Adipocyte (in vitro differentiated cells): Measurements from ENCODE around the gene PPP4R4.

Experiments used
- DNase-seq: peaks from one replicate; pipeline ENCODE4 v3.0.0-alpha.2; 2015; ENCODE audit warnings: low read depth
- H3K27me3 ChIP-seq: replicated peaks from 2 replicates; pipeline ENCODE4 v1.7.0; 2013; ENCODE audit warnings: mild to moderate bottlenecking, low read length, moderate library complexity; ENCODE audit not compliant: control insufficient read depth, insufficient read depth
- H3K36me3 ChIP-seq: 2 replicates; pipeline ENCODE4 v1.7.0; 2013; ENCODE audit warnings: low read length, mild to moderate bottlenecking, moderate library complexity; ENCODE audit not compliant: control insufficient read depth, insufficient read depth, severe bottlenecking
- H3K4me1 ChIP-seq: 2 replicates; pipeline ENCODE4 v1.7.0; 2013; ENCODE audit warnings: mild to moderate bottlenecking, low read length, moderate library complexity; ENCODE audit not compliant: control insufficient read depth, insufficient read depth
- H3K4me3 ChIP-seq: 2 replicates; pipeline ENCODE4 v1.7.0; 2013; ENCODE audit warnings: mild to moderate bottlenecking, low read length, moderate library complexity
- H3K9ac ChIP-seq: 2 replicates; pipeline ENCODE4 v1.7.0; 2013; ENCODE audit warnings: mild to moderate bottlenecking, low read length, moderate library complexity
- H3K9me3 ChIP-seq: 2 replicates; pipeline ENCODE4 v1.7.0; 2013; ENCODE audit warnings: mild to moderate bottlenecking, low read length, moderate library complexity; ENCODE audit not compliant: control insufficient read depth

PPP4R4 gene

DNA sequence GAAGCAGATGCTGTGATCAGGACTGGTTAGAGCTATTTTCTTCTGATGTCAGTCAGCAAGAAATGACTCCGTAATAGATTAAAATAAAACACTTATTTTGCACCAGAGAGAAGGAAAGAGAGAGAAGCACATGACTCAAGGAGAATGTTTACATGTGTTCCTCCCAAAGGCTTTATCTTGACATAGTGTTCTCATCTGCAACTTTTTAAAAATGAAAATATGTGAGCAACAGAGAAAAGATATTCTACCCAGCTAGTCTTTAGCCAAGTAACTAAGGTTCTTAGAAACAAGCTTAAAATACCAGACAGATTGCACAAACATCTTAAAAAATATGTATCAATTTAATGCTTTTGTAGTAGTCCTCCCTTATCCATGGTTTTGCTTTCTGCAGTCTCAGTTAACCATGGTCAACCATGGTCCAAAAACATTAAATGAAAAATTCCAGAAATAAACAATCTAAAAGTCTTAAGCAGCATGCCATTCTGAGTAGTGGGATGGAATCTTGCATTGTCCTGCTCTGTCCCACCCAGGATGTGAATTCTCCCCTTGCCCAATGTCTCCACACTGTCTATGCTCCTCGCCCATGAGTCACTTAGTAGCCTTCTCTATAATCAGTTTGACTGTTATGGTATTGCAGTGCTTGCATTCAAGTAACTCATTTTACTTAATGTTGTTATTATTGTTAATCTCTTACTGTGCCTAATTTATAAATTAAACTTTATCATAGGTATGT, 109.0 kb downstream of the PPP4R4 start:
- Histone ChIP-seq H3K9ac (peak overlapping the region; percentile 6), H3K9me3 (no peaks in the 10 kb centered on the region), H3K4me3 (peak overlapping the region; percentile 31), H3K27me3 (no peaks in the 10 kb centered on the region), H3K36me3 (no peaks in the 10 kb centered on the region), H3K4me1 (peaks cover 37% of the 10 kb centered on the region)
- DNase-seq, result peak; percentile 76

- H3K9ac ChIP-seq, result no peak overlapping the region
- no peak overlapping the region for H3K4me3 ChIP-seq
- H3K36me3 ChIP-seq, result no peaks in the 10 kb centered on the region
- peak; percentile 51 for DNase-seq
- H3K9me3 ChIP-seq, result no peaks in the 10 kb centered on the region
- H3K27me3 ChIP-seq, result no peaks in the 10 kb centered on the region
- peaks cover 37% of the 10 kb centered on the region for H3K4me1 ChIP-seq
Measured at GRCh38 chr14:94284221-94284620, 110.1 kb downstream of the PPP4R4 start.

DNA sequence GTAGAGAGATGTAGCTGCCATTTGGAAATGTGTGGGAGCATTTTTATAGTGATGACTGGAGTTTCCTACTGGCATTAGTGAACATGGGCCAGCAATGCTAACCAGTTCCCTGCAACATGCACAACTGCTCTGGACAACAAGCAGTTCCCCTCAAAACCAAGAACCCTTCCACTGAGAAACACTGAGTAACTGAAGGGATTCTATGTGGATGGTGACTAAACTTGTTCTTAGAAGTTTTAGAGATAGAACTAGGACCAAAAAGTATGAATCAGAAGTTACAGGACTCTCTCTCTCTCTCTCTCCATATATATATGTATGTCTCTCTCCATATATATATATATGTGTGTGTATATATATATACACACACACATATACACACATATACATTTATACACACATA, 111.0 kb downstream of the PPP4R4 start:
- no peak for DNase-seq
- no peaks in the 10 kb centered on the region for H3K36me3 ChIP-seq
- H3K9ac ChIP-seq, result no peak overlapping the region
- H3K27me3 ChIP-seq, result no peaks in the 10 kb centered on the region
- peaks cover 37% of the 10 kb centered on the region for H3K4me1 ChIP-seq
- no peaks in the 10 kb centered on the region for H3K9me3 ChIP-seq
- no peak overlapping the region for H3K4me3 ChIP-seq

DNA sequence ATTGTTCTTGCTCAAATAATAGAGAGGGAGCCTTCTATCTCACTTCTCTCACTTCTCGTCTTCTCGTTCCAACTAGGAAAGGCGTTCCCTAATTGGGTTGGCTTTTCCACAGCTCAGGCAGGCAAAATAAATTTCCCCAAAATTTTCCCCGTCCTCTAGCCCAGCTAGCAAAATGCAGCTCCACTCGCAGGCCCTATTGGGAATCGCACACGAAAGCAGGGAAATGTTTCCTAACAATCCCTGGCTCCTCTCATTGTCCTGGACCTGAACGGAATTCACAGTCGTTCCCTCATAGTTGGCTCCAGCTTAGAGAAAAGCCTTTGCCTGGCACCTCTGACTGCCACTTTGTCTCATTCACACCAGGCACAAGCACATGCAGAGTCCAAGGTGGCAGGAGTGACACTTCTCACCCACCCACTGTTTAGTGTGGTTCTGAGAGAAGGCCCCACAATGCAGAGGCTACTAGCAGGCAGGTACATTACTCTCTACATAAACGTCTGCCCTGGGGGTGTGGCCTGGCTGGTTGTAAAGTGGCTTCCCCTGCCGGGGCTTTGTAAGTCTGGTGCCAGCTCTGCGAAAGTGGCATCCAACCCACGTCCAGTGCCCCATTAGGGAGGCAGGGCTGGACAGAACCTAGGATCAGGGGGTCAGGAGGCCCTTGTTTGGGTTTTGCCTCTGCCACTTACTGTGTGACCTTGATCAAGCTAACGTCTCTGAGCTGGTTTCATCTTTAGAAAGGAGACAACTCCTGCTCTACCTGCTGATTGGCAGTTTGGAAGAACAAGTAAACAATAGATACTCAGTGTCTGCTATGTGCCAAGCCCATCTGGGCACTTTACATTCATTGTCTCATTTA, 114.7 kb downstream of the PPP4R4 start:
- no peak for DNase-seq
- peaks cover 8% of the 10 kb centered on the region for H3K27me3 ChIP-seq
- H3K9me3 ChIP-seq, result no peaks in the 10 kb centered on the region
- no peaks in the 10 kb centered on the region for H3K36me3 ChIP-seq
- no peak overlapping the region for H3K4me3 ChIP-seq
- peaks cover 20% of the 10 kb centered on the region for H3K4me1 ChIP-seq
- H3K9ac ChIP-seq, result no peak overlapping the region

DNA sequence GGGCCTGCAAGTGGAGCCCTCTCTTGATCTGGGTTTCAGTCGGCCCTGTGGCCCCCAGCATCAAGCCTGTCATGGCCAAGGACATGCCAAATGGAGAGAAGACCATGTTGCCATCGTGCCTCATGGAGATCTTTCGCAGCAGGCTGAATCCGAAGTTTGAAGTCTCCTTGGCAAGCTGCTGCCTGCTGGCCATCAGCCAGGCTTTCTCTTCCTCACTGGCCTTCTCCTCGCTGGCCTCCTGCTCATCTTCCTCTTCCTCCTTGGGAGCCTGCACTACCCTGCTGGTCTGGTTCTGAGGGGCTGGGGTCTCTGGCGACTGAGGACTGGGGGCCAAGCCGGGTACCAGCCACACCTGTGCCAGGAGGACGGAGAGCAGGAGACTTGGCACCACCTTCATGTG, 116.1 kb downstream of the PPP4R4 start:
- no peak overlapping the region for H3K4me3 ChIP-seq
- H3K9ac ChIP-seq, result no peak overlapping the region
- H3K9me3 ChIP-seq, result no peaks in the 10 kb centered on the region
- DNase-seq, result no peak
- H3K4me1 ChIP-seq, result peaks cover 11% of the 10 kb centered on the region
- H3K27me3 ChIP-seq, result peaks cover 8% of the 10 kb centered on the region
- H3K36me3 ChIP-seq, result no peaks in the 10 kb centered on the region

DNA sequence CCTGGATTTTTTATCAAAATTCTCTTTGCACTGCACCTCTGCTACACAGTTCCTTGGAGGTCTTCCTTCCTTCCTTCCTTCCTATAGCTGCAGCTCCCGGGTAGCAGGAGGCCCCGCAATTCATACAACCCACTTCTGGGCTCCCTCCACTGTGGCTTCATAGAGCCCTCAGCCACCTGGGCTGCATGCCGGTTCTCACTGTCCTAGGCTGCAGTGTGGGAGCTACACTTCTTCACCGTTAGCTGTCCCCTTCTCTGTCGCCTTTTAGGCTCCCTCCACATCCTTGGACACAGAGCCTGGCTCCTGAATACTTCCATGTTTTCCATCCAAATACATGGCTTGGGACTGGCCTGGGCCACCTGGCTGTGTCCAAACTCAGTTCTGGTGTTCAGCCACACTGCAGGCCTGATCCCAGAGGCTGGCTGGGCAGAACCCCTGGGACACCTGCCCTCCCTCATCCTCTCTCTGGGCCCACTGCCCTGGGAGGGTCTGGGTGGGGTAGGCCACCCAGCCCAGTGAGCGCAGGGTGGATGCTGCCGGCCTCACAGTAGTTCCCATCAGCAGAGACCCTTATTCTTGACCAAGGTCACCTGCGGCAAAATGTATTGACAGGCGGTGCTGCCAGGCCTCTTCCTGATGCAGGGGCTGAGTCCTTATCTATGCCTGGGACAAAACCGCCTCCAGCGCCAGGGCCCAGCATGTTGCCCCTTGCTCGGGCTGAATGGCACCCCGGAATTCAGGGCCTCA, 117.2 kb downstream of the PPP4R4 start:
- DNase-seq, result no peak
- peaks cover 8% of the 10 kb centered on the region for H3K27me3 ChIP-seq
- H3K4me3 ChIP-seq, result no peak overlapping the region
- no peaks in the 10 kb centered on the region for H3K36me3 ChIP-seq
- H3K9ac ChIP-seq, result no peak overlapping the region
- peaks cover 13% of the 10 kb centered on the region for H3K4me1 ChIP-seq
- H3K9me3 ChIP-seq, result no peaks in the 10 kb centered on the region

DNA sequence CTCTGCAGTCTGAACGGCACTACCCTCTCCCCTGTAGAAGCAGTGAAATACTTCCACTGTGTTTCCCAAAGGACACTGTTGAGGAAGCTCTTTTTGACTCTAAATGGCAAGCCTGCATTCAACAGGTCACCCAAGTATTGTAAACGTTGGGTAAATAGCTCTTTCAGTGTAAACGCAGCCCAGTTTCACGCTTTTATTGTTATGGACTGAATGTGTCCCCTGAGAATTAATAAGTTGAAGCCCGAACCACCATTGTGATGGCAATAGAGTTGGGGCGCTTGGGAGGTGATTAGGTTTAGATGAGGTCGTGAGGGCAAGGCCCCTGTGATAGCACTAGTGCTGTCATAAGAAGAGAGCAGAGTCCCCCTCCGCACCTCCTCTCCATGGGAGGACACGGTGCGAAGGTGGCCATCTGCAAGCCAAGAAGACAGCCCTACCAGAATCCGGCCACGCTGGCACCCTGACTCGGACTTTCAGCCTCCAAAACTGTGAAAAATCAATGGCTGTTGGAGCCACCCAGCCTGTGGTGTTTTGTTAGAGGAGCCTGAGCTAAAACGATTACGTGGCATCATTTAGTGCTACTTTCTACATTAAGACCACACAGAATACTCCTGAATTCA, 117.9 kb downstream of the PPP4R4 start:
- H3K27me3 ChIP-seq, result peaks cover 8% of the 10 kb centered on the region
- no peak for DNase-seq
- peaks cover 11% of the 10 kb centered on the region for H3K4me1 ChIP-seq
- no peaks in the 10 kb centered on the region for H3K9me3 ChIP-seq
- no peaks in the 10 kb centered on the region for H3K36me3 ChIP-seq
- H3K9ac ChIP-seq, result no peak overlapping the region
- no peak overlapping the region for H3K4me3 ChIP-seq

- Histone ChIP-seq H3K27me3 (peaks cover 8% of the 10 kb centered on the region), H3K9me3 (no peaks in the 10 kb centered on the region), H3K9ac (no peak overlapping the region), H3K36me3 (no peaks in the 10 kb centered on the region), H3K4me3 (no peak overlapping the region), H3K4me1 (peaks cover 11% of the 10 kb centered on the region)
- no peak for DNase-seq
Measured at GRCh38 chr14:94292526-94292871, 118.4 kb downstream of the PPP4R4 start.

GRCh38 chr14:94292872-94293577, 118.9 kb downstream of the PPP4R4 start, which contains the start of gene SERPINA10:
Gene SERPINA10 (minus strand): TSS chr14:94293268. CDS start chr14:94290593, 2,675 bp downstream.
- H3K36me3 ChIP-seq, result no peaks in the 10 kb centered on the region
- H3K4me1 ChIP-seq, result peaks cover 11% of the 10 kb centered on the region
- H3K9me3 ChIP-seq, result no peaks in the 10 kb centered on the region
- no peak within 1 kb of the TSS for H3K9ac ChIP-seq
- no peak for DNase-seq
- peaks cover 8% of the 10 kb centered on the region for H3K27me3 ChIP-seq
- no peak within 1 kb of the TSS for H3K4me3 ChIP-seq

DNA sequence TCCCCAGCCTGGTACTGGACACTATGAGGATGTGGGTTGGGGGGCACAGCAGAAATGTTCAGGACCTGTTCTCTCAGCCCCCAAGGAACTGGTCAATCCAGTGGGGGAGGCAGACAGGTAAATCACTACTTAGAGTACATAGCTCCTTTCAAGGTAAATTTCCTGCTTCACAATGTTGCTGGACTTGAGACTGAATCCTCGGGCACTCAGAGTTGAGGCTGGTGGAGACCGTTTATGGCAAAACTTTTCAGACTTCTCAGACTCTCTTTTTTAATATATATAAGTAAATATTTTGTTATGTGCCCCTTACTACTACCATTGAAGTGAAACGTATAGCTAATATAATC, 119.4 kb downstream of the PPP4R4 start:
- Histone ChIP-seq H3K9me3 (no peaks in the 10 kb centered on the region), H3K36me3 (no peaks in the 10 kb centered on the region), H3K9ac (no peak overlapping the region), H3K4me3 (no peak overlapping the region), H3K4me1 (peaks cover 11% of the 10 kb centered on the region), H3K27me3 (peaks cover 8% of the 10 kb centered on the region)
- DNase-seq, result no peak
